ENCODE data around the gene STS.

Gene STS

DNA sequence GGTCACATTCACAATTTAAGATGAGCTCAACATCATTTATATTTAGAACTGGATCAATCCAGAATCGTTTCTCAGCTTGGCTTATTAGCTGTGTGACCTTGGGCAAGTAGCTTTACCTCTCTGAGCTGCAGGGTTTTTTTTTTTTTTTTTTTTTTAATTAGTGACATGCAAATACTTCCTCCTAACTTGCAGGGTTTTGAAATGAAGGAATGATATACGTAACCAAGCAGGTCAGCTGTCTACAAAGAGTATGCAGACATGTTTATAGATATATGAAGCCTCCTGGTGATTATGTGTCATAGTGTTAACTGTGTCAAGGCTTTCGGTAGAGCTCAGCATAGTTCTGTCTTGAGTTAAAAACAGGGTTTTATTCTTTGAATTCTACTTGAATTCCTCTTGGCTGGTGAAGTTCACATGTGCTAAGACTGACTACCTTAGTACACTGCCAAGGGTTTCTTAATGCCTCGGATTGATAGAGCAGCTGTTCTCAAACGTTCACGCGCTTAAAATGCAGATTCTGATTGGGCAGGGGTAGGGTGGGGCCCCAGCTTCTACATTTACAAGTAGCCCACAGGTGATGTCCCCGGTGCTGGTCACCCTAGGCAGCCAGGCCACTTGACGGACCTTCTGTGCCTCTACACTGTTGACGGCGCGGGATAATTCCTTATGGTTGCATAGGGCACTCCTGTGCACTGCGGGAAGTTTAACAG lies 654 bp upstream of the STS start:
- peak in 2 of 3 donors; percentile 25 to 51 for DNase-seq
- WGBS (ENCODE audit: insufficient coverage): 25% methylated on average over 10 of the region's 13 CpGs

DNA sequence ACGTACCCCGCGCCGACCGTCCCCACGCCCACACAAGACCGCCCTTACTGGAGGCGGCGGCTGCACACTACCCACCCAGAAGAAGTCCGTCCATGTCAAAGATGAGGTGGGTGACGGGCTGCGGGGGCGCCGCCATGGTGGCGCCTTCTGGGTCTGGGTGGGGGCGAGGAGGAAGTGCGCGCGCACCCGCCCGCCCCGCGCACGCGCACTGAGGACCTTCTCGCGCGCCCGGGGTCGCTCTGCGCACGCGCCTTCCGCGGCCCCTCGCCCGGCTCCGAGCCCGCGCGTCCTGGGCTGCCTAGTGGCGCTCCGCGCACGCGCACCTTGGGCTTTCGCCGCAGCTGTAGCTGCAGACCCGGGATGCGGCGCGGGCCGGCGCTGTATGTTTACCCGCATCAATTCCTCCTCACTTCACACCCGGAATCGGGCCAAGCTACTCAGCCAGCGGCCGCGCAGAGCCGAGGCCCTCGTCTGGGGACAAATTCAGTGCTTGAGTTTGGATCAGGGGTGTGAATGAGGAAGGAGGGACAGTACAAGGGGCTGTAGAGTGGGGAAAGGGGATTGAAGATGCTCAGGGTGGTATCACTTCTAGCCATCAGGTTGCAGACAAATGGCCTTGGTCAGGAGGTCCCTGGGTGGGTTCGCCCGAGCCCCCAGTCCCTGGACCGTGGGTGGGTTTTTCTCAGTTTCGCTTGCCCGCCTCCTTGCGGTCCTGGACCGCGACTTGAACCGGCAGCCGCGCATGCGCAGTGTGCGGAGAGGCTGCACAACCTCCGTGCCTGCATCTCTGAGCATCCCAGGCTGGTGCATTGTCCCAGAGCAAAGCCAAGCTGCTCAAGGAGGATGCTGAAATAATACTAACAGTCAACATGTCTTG lies 704 bp downstream of the STS start, which contains the start of gene PUDP:
Gene PUDP, minus strand, starts transcription at position 176 of the 877 bp plus-strand sequence. Its CDS starts 40 bp downstream, at position 136.
- Histone ChIP-seq H3K27me3 (replicated peaks in 2 of 5; ENCODE audit: control insufficient read depth in 4 of 5, insufficient read depth in 5 of 5, low read length in 4 of 5) (no peaks in the 10 kb centered on the region), H3K4me1 (ENCODE audit: control extremely low read depth in 1 of 4, control insufficient read depth in 4 of 4, insufficient read depth in 4 of 4, low read length in 3 of 4) (peaks cover 0 to 14% (median 5%) of the 10 kb centered on the region in 4 experiments), H3K9me3 (ENCODE audit: control extremely low read depth in 1 of 5, control insufficient read depth in 4 of 5, insufficient read depth in 2 of 5, low read depth in 1 of 5, low read length in 4 of 5) (no peaks in the 10 kb centered on the region), H3K36me3 (ENCODE audit: control insufficient read depth in 4 of 4, insufficient read depth in 4 of 4, low read length in 3 of 4) (no peaks in the 10 kb centered on the region), H3K4me3 (ENCODE audit: control insufficient read depth in 1 of 7, extremely low read depth in 1 of 7, insufficient read depth in 4 of 7, low read depth in 2 of 7, low read length in 6 of 7) (peak within 1 kb of the TSS; percentile 63 to 95 (median 90)), H3K27ac (ENCODE audit: insufficient read depth in 1 of 2, low read depth in 1 of 2, low read length in 2 of 2, poor library complexity in 1 of 2, severe bottlenecking in 2 of 2) (peak within 1 kb of the TSS in 1 of 2 experiments; percentile 66)
- peak; percentile 70 to 94 (median 92) for DNase-seq
- POLR2A ChIA-PET: no interaction called here
- CTCF ChIA-PET: no interaction called here
- WGBS (ENCODE audit: insufficient coverage): 0% methylated on average over 67 of the region's 76 CpGs

More for the DNA sequence above, 654 bp upstream of the STS start:
- H3K27me3 ChIP-seq (replicated peaks in 2 of 5; ENCODE audit: control insufficient read depth in 4 of 5, insufficient read depth in 5 of 5, low read length in 4 of 5): no peaks in the 10 kb centered on the region
- H3K4me3 ChIP-seq (ENCODE audit: control insufficient read depth in 1 of 7, extremely low read depth in 1 of 7, insufficient read depth in 4 of 7, low read depth in 2 of 7, low read length in 6 of 7): peak overlapping the region; percentile 63 to 95 (median 90)
- H3K4me1 ChIP-seq (ENCODE audit: control extremely low read depth in 1 of 4, control insufficient read depth in 4 of 4, insufficient read depth in 4 of 4, low read length in 3 of 4): peaks cover 0 to 14% (median 5%) of the 10 kb centered on the region in 4 experiments
- POLR2A ChIA-PET: no interaction called here
- H3K27ac ChIP-seq (ENCODE audit: insufficient read depth in 1 of 2, low read depth in 1 of 2, low read length in 2 of 2, poor library complexity in 1 of 2, severe bottlenecking in 2 of 2): no peak overlapping the region
- H3K36me3 ChIP-seq (ENCODE audit: control insufficient read depth in 4 of 4, insufficient read depth in 4 of 4, low read length in 3 of 4): no peaks in the 10 kb centered on the region
- H3K9me3 ChIP-seq (ENCODE audit: control extremely low read depth in 1 of 5, control insufficient read depth in 4 of 5, insufficient read depth in 2 of 5, low read depth in 1 of 5, low read length in 4 of 5): no peaks in the 10 kb centered on the region
- CTCF ChIA-PET: interaction anchor here (0.9 kb wide), 1 partner anchor 72 kb away, joined by 3 read pairs; no protein-coding TSS in a partner anchor

DNA sequence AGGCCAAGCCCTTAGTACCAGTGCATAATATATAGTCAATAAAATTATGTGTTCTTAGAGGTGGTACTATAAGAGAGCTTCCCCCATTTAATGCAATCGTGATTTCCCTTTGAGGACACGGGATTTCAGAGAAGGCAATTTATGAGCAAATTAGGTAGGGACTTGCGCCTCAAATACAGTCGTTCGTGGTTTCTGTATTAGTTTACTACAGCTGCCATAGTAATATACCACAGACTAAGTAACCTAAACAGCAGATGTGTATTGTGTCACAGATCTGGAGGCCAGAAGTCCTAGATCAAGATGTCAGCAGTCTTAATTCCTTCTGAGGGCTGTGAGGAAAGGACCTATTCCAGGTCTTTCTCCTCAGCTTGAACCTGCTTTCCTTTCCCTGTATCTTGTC lies 1.9 kb downstream of the STS start:
- ChIA-PET CTCF (interaction anchor here (0.7 kb wide), 1 partner anchor 82 kb away, joined by 3 read pairs; no protein-coding TSS in a partner anchor), POLR2A (no interaction called here)
- 94% methylated on average over 3 of the region's 5 CpGs for WGBS (ENCODE audit: insufficient coverage)
- Histone ChIP-seq H3K4me3 (ENCODE audit: control insufficient read depth in 1 of 7, extremely low read depth in 1 of 7, insufficient read depth in 4 of 7, low read depth in 2 of 7, low read length in 6 of 7) (no peak overlapping the region), H3K4me1 (ENCODE audit: control extremely low read depth in 1 of 4, control insufficient read depth in 4 of 4, insufficient read depth in 4 of 4, low read length in 3 of 4) (peaks cover 0 to 14% (median 5%) of the 10 kb centered on the region in 4 experiments), H3K27me3 (replicated peaks in 2 of 5; ENCODE audit: control insufficient read depth in 4 of 5, insufficient read depth in 5 of 5, low read length in 4 of 5) (peaks cover 0 to 2% (median 0%) of the 10 kb centered on the region in 5 experiments), H3K36me3 (ENCODE audit: control insufficient read depth in 4 of 4, insufficient read depth in 4 of 4, low read length in 3 of 4) (no peaks in the 10 kb centered on the region), H3K9me3 (ENCODE audit: control extremely low read depth in 1 of 5, control insufficient read depth in 4 of 5, insufficient read depth in 2 of 5, low read depth in 1 of 5, low read length in 4 of 5) (no peaks in the 10 kb centered on the region), H3K27ac (ENCODE audit: insufficient read depth in 1 of 2, low read depth in 1 of 2, low read length in 2 of 2, poor library complexity in 1 of 2, severe bottlenecking in 2 of 2) (no peak overlapping the region)
- peak in 2 of 3 donors; percentile 32 to 45 for DNase-seq

DNA sequence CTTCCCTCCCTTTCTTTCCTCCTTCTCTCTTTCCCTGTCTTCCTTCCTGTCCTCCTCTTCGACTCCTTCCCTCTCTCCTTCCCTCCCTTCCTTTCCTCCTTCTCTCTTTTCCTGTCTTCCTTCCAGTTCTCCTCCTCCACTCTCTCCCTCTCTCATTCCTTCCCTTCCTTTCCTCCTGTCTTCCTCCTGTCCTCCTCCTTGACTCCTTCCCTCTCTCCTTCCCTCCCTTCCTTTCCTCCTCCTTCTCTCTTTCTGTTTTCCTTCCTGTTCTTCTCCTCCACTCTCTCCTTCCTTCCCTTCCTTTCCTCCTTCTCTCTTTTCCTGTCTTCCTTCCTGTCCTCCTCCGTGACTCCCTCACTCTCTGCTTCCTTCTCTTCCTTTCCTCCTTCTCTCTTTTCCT lies 5.7 kb downstream of the STS start:
- Histone ChIP-seq H3K4me3 (ENCODE audit: control insufficient read depth in 1 of 7, extremely low read depth in 1 of 7, insufficient read depth in 4 of 7, low read depth in 2 of 7, low read length in 6 of 7) (no peak overlapping the region), H3K4me1 (ENCODE audit: control extremely low read depth in 1 of 4, control insufficient read depth in 4 of 4, insufficient read depth in 4 of 4, low read length in 3 of 4) (peaks cover 0 to 1% (median 0%) of the 10 kb centered on the region in 4 experiments), H3K27me3 (replicated peaks in 2 of 5; ENCODE audit: control insufficient read depth in 4 of 5, insufficient read depth in 5 of 5, low read length in 4 of 5) (peaks cover 0 to 4% (median 0%) of the 10 kb centered on the region in 5 experiments), H3K36me3 (ENCODE audit: control insufficient read depth in 4 of 4, insufficient read depth in 4 of 4, low read length in 3 of 4) (no peaks in the 10 kb centered on the region), H3K9me3 (ENCODE audit: control extremely low read depth in 1 of 5, control insufficient read depth in 4 of 5, insufficient read depth in 2 of 5, low read depth in 1 of 5, low read length in 4 of 5) (no peaks in the 10 kb centered on the region), H3K27ac (ENCODE audit: insufficient read depth in 1 of 2, low read depth in 1 of 2, low read length in 2 of 2, poor library complexity in 1 of 2, severe bottlenecking in 2 of 2) (no peak overlapping the region)
- POLR2A ChIA-PET: no interaction called here
- 73% methylated on average over 2 of the region's 2 CpGs for WGBS (ENCODE audit: insufficient coverage)
- no peak for DNase-seq
- CTCF ChIA-PET: no interaction called here

DNA sequence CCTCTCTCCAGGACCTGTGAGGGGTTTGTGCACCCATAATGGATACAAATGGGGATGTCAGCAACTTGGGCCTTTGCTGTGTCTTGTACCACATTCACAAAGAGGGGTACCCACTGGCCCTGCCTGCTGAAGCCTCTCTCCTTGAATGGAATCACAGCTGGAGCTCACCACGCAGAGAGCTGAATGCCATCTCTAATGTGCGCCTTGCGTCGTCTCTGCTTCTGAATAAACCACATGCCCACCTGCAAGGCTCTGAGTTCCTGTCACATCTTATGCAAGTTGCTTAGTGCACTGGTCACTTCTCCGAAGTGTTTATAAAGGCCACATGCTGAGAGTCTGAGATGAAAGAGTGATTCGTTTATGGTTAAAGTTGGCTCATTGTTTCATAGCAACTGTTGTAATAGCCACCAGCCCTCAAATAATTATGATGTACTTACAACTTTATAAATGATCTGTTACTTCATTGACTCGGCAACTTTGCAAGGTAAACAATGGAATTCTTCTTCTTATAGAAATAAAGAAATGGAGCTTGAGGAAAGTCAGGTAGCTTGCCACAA lies 6.6 kb downstream of the STS start:
- POLR2A ChIA-PET: no interaction called here
- 91% methylated on average over 6 of the region's 7 CpGs for whole genome bisulfite sequencing (ENCODE audit: insufficient coverage)
- CTCF ChIA-PET: interaction anchor here (0.7 kb wide), 1 partner anchor 34 kb away, joined by 3 read pairs; no protein-coding TSS in a partner anchor

DNA sequence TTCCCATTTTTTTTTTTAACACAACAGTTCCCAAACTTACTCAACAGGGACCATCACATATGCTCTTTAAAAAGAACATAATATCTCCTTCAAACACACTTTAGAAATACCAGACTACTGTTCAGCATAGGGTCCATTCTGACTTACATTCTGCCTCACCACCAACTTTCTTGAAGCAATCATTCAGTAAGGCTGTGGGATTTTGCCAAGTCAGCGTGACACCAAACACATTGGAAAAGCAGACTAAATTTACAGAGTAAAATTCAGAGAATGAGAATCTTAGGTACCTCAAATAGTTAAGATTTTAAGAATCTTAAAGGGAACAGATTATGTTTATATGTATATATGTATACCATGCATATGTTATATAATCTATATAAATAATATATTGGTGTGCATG lies 7.7 kb downstream of the STS start:
- no peaks in the 10 kb centered on the region for H3K36me3 ChIP-seq (ENCODE audit: control insufficient read depth in 4 of 4, insufficient read depth in 4 of 4, low read length in 3 of 4)
- H3K4me3 ChIP-seq (ENCODE audit: control insufficient read depth in 1 of 7, extremely low read depth in 1 of 7, insufficient read depth in 4 of 7, low read depth in 2 of 7, low read length in 6 of 7): no peak overlapping the region
- H3K27me3 ChIP-seq (replicated peaks in 2 of 5; ENCODE audit: control insufficient read depth in 4 of 5, insufficient read depth in 5 of 5, low read length in 4 of 5): peaks cover 0 to 4% (median 0%) of the 10 kb centered on the region in 5 experiments
- ChIA-PET CTCF (interaction anchor here (0.7 kb wide), 1 partner anchor 35 kb away, joined by 3 read pairs; no protein-coding TSS in a partner anchor), POLR2A (no interaction called here)
- no peaks in the 10 kb centered on the region for H3K9me3 ChIP-seq (ENCODE audit: control extremely low read depth in 1 of 5, control insufficient read depth in 4 of 5, insufficient read depth in 2 of 5, low read depth in 1 of 5, low read length in 4 of 5)
- H3K4me1 ChIP-seq (ENCODE audit: control extremely low read depth in 1 of 4, control insufficient read depth in 4 of 4, insufficient read depth in 4 of 4, low read length in 3 of 4): no peaks in the 10 kb centered on the region
- WGBS (ENCODE audit: insufficient coverage): no CpG with 5 or more reads among the region's 1 CpG
- DNase-seq: no peak
- H3K27ac ChIP-seq (ENCODE audit: insufficient read depth in 1 of 2, low read depth in 1 of 2, low read length in 2 of 2, poor library complexity in 1 of 2, severe bottlenecking in 2 of 2): no peak overlapping the region

More for the DNA sequence above, 6.6 kb downstream of the STS start:
- Histone ChIP-seq H3K4me1 (ENCODE audit: control extremely low read depth in 1 of 4, control insufficient read depth in 4 of 4, insufficient read depth in 4 of 4, low read length in 3 of 4) (no peaks in the 10 kb centered on the region), H3K9me3 (ENCODE audit: control extremely low read depth in 1 of 5, control insufficient read depth in 4 of 5, insufficient read depth in 2 of 5, low read depth in 1 of 5, low read length in 4 of 5) (no peaks in the 10 kb centered on the region), H3K4me3 (ENCODE audit: control insufficient read depth in 1 of 7, extremely low read depth in 1 of 7, insufficient read depth in 4 of 7, low read depth in 2 of 7, low read length in 6 of 7) (no peak overlapping the region), H3K27ac (ENCODE audit: insufficient read depth in 1 of 2, low read depth in 1 of 2, low read length in 2 of 2, poor library complexity in 1 of 2, severe bottlenecking in 2 of 2) (no peak overlapping the region), H3K27me3 (replicated peaks in 2 of 5; ENCODE audit: control insufficient read depth in 4 of 5, insufficient read depth in 5 of 5, low read length in 4 of 5) (peaks cover 0 to 4% (median 0%) of the 10 kb centered on the region in 5 experiments), H3K36me3 (ENCODE audit: control insufficient read depth in 4 of 4, insufficient read depth in 4 of 4, low read length in 3 of 4) (no peaks in the 10 kb centered on the region)
- DNase-seq: no peak
